ENCODE results near the gene ZNF420.
A peak's percentile ranks its signal among the peaks of the same experiment; 100 is the strongest.
"Not testable (repeated sequence)": the region's sequence is repeated elsewhere in the genome, so short reads cannot be mapped to it uniquely, and the experiment has no call there.

The ZNF420 gene

DNA sequence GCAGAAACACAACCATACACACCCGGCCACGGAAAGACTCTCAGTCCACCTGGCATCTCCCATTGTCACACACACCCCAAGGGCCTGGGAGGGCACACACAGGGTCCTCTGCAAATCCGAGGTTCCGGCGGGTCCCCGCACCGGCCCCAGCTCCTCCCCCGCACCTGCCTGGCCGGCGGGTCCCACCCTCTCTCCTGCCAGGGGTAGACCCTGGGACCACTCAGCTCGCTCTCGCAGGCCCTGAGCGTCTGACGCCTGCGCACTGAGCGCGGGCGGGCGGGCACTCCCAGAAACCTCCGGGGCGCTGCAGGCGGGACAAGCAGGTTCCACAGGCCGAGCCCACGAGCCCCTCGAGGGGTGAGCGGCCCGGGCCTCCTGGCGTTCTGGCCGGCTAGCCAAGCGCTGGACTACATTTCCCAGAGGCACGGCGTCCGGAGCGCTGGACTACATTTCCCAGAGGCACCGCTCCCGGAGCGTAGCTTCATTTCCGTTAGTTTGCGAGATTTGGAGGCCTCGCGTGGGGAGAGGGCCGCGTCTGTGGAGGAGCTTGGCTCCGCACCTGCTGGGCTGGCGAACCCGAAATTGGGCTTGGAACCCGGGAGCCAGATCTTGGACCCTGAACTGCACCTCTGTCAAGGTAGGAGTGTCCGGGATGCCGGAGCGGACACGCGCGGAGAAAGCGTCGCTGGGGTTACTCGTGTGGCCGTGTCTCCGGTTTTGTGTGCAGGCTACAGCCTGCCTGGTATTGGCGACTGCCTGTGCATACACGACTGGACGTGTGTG is at the start of gene ZNF420:
Gene ZNF420 (plus strand): TSS at position 500 of the 783 bp plus-strand sequence. CDS start 10,686 bp downstream, outside the sequence.
- peak; percentile 60 for FAIRE-seq

DNA sequence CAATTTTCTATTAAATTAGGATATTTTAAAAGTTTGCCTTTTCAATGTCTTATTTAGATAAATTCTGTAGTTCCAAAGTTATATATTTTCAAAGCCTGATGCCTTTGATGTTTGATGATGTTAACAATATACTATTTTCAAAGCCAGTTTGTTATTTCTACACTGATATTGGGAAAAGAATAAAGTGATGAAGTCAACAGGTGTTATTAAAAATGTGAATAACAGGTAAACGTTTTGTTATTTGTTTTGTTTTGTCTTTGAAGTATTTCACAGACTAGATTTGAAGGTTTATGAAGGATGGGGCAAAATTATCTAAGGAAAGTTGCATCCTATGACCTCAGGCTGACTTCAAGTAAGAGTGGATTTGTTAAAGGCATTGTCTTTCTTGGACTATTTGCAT is 33.1 kb upstream of the ZNF420 start:
- FAIRE-seq = no peak

DNA sequence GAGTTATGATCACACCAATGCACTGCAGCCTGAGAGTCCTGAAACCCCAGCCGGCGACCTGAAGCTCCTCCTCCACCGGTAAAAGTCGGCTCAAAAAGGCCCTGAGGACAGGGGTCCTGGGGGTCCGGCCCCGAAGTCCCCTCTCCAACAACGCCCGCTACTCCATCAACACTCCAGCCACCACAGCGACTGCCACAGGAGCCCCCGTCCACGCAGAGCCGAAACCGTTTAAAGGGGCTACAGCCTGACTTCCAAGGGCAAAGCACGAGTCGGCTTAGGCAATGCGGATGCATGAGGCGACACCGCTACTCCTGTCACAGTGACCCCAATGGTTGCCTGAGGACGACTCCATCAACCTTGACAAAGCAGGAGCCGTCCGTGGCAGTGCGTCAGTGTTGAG is 22.9 kb upstream of the ZNF420 start:
- no peak for FAIRE-seq

DNA sequence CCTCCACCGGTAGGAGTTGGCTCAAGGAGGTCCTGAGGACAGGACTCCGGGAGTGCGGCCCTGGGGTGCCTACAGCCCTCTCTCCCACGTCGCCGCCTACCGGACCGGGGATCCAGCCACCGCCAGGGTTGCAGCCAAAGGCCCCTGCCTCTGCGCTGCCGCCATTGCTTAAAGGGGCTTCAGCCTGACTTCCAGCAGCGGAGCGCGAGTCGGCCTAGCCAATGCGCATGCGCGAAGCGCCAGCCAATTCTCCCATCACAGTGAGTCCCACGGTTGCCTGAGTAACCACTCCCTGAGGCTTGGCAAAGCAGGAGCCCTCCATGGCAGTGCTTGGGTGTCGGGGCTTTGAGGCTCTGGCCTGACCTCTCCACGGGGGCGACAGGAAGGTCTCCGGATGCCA is 21.5 kb upstream of the ZNF420 start:
- FAIRE-seq = no peak

DNA sequence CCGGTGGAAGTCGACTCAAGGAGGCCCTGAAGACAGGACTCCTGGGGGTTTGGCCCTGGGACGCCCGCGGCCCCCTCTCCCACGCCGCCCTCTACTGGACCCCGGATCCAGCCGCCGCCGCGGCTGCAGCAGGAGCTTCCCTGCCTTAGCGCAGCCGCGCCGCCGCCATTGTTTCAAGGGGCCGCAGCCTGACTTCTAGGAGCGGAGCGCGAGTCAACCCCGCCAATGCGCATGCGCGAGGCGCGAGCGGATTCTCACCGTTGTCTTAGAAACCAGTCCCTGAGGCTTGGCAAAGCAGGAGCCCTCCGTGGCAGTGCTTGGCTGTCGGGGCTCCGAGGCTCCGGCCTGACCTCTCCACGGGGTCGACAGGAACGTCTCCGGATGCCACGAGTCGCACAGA is 19.1 kb upstream of the ZNF420 start:
- FAIRE-seq = no peak

DNA sequence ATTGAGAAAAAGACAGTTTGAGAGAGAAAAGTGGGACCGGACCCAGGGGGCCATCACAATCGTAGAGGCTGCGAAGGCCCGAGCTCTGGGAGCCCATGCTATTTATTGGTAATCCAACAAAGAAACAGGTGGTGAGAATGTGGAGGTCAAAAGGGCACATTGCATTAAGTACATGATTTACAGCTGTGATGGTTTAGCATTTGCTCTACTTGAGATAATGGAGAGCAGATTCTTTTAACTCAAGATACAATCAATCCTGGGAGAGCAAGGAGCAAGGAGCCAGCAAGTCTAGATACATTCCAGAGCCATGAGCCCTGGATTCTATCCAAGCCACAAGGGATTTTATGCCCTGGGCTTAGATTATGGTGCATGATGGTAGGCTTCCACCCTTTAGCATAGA is 13.3 kb upstream of the ZNF420 start:
- FAIRE-seq = not testable (repeated sequence)

DNA sequence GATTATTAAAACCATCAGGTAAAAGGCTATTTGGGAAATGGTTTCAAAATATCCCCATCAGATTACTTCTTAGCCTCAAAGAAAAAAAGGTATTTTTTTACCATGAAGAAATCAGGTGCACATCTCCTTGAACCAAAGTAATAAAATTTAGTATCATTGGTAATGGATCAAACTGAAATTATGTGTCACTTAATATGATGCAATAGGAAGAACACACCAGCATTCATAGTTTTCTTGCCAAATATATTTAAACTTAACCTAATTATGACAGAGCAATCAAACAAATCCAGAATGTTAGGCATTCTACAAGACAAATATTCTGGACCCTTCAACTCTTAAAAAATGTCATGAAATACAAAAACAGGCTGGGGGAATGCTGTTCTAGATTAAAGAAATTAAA is 4.1 kb upstream of the ZNF420 start:
- no peak for FAIRE-seq

DNA sequence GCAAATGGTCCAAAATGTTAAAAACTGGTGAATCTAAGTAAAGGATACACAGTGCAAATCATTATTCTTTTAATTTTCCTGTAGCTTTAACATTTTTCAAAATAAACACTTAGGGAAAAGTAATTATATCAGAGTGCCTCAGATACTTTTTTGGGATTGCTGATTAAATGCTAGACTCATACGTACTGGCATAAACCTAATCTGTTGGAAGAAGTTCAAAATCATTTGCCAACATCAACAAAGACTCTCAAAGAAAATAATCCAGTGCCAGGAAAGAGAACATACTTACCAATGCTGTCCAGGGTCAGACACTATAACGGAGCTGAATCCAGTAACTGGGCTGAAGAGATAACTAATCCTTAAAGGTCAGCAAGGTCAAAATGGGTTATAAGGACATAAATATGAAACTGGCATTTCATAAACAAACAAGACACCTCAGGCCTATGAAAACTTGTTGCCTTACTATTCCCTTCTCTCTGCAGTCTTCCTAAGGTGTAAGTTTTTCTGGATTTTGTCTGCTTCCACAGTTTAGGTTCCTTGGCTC is 3.3 kb upstream of the ZNF420 start:
- FAIRE-seq = no peak

DNA sequence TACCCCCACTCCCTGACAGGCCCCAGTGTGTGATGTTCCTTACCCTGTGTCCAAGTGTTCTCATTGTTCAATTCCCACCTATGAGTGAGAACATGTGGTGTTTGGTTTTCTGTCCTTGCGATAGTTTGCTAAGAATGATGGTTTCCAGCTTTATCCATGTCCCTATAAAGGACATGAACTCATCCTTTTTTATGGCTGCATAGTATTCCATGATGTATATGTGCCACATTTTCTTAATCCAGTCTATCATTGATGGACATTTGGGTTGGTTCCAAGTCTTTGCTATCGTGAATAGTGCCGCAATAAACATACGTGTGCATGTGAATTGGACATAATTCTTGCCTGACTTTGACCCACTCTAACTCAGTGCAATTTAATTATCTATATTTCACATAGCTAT is 1.7 kb upstream of the ZNF420 start:
- FAIRE-seq = not testable (repeated sequence)

DNA sequence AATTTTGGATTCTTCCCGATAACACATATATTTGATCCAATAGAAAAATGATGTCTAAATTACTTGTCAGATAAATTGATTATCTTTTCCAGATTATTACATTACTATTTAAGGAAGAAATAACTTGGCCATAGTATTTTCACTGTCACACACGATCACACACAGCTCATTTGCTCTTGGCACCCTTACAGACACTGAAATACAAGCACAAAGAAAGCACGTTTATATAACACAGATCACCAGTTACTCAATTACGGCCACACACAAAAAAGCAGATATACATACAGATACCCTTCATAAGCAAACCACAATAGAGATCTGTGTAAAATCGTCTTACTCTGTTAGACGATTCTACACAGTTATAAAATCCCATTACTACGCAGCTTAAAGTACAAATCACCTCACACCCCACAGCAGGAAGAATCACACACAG is 716 bp upstream of the ZNF420 start:
- no peak for FAIRE-seq

DNA sequence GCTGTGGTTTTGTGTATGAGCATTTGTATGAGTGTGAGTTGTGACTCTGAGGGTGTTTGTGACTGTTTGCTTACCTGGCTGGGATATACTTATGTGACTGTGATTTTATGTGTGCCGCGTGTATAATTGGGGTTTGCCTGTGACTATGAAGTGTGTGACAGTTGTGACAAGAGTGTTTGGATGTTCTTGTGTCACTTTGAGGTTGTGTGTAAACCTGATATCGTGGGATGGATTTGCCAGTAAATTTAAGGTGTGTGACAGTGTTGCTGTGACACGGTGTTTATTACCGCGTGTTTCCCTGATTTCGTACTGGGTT is 442 bp downstream of the ZNF420 start:
- no peak for FAIRE-seq

DNA sequence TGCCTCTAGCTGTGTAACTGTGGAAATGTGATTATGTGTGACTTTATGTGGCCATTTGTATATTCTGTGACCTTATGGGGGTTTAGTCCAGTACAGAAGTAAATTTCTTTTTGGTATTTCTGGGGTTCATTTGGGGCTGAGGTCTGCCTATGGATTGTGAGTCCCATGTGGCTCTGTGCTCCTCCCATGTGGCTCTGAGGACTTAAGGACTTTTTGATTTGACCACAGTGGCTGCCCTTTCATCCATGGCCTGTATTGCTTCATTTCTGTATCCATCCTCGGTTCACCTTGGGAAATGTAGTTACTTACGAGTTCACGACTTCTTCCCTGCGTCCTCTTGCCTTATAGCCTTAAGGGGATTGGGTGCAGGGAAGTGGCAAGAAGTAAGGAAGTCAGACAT is 1.0 kb downstream of the ZNF420 start:
- FAIRE-seq = no peak

DNA sequence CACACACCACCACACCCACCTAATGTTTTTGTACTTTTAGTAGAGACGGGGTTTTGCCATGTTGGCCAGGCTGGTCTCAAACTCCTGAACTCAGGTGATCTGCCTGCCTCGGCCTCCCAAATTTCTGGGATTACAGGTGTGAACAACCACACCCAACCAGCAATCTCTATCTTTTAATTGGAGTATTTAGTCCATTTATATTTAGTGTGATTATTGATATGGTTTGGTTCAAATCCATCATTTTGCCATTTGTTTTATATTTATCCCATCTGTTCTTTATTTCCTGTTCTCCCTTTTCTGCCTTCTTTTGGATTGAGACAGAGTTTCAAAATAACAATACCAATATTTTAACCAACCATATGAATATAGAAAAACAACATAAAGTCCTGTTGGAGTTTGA is 4.1 kb downstream of the ZNF420 start:
- FAIRE-seq = no peak

DNA sequence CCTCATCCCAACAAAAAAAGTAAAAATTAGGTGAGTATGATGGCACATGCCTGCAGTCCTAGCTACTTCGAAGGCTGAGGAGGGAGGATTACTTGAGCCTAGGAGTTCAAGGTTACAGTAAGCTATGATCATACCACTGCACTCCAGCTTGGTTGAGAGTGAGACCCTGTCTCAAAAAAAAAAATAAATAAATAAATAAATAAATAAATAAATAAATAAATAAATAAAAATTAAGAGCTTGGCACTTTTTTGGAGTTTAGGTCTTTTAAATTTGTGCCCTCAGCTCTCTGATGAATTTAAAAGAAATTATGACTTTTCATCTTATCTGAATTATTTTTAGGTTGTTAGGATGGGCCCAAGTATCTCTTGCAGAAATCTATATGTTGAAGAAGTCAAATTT is 8.9 kb downstream of the ZNF420 start:
- FAIRE-seq = no peak

DNA sequence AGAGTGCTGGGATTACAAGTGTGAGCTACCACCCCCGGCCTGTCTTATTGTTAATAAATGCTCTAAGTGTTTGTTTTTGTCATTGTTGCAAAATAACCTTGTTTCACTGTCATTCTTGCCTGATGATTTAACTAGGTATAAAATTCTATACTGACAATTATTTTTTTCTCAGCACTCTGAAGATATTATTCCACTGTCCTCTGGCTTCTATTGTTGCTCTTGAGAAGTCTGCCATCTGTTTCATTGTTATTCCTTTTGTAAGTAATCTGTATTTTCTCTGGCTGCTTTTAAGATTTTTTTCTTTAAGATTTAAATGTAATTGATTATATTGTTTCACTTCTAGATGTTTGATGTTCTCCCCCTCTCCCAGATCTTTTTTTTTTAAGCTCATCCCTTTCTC is 17.6 kb downstream of the ZNF420 start:
- FAIRE-seq = no peak

DNA sequence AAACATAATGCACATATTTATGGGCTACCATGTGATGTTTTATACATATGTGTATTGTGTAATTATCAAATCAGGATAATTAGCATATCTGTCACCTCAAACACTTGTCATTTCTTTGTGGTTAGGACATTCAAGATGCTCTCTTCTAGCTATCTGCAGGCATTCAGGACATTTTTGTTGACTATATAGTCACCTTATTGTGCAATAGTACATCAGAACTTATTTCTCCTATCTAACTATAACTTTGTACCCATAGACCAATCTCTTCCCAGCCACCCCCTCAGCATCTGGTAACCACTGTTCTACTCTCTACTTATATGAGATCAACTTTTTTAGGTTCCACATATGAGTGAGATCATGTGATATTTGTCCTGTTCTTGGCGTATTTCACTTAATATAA is 20.3 kb downstream of the ZNF420 start:
- no peak for FAIRE-seq

DNA sequence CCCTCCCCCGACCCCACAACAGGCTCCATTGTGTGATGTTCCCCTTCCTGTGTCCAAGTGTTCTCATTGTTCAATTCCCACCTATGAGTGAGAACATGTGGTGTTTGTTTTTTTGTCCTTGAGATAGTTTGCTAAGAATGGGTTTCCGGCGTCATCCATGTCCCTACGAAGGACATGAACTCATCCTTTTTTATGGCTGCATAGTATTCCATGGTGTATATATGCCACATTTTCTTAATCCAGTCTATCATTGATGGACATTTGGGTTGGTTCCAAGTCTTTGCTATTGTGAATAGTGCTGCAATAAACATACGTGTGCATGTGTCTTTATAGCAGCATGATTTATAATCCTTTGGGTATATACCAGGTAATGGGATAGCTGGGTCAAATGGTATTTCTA is 25.9 kb downstream of the ZNF420 start:
- FAIRE-seq = not testable (repeated sequence)

DNA sequence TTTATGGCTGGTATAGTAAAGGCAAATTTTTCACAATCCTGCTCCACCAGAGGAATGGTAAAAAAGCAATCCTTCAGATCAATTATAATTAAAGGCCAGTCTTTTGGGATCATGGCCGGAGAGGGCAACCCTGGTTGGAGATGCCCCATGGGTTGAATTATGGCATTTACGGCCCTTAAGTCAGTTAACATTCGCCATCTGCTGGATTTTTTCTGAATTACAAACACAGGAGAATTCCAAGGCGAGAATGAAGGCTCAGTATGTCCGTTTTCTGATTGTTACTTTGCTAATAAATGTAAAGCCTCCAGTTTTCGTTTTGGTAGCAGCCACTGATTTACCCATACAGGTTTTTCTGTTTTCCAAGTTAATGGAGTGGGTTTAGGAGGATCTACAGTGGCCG is 33.5 kb downstream of the ZNF420 start:
- FAIRE-seq = not testable (repeated sequence)

DNA sequence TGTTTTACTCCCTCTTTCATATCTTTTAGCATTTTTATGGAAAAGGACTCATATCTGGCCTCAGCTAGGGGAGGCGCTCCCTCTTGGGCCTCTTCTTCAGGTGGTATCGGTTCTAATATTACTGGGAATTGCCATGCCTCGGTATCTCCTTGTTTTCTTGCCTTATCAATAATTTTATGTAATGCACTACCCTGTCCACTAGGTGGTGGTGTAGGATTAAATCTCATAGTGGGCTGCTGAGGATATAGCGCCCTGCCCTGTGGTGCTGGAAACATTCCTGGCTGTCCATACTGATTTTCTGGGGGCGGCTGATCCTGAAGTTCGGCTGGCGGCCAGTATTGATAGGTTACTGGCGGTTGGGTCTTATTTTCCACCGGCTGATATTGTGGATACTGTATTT is 35.8 kb downstream of the ZNF420 start:
- FAIRE-seq = no peak

DNA sequence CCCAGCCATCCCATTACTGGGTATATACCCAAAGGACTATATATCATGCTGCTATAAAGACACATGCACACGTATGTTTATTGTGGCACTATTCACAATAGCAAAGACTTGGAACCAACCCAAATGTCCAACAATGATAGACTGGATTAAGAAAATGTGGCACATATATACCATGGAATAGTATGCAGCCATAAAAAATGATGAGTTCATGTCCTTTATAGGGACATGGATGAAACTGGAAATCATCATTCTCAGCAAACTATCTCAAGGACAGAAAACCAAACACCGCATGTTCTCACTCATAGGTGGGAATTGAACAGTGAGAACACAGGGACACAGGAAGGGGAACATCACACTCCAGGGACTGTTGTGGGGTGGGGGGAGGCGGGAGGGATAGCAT is 43.9 kb downstream of the ZNF420 start:
- not testable (repeated sequence) for FAIRE-seq

DNA sequence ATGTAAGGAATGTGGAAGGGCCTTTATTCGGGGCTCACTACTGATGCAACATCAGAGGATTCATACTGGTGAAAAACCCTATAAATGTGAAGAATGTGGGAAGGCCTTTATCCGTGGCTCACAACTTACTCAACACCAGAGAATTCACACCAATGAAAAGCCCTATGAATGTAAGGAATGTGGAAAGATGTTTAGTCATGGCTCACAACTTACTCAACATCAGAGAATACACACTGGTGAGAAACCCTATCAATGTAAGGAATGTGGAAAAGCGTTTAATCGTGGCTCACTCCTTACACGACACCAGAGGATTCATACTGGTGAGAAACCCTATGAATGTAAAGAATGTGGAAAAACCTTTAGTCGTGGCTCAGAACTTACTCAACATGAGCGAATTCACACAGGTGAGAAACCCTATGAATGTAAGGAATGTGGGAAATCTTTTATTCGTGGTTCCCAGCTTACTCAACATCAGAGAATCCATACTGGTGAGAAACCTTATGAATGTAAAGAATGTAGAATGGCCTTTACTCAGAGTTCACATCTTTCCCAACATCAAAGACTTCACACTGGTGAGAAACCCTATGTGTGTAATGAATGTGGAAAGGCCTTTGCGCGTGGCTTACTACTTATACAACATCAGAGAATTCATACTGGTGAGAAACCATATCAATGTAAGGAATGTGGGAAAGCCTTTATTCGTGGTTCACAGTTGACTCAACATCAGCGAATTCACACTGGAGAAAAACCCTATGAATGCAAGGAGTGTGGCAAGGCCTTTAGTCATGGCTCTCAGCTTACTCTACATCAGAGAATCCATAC is 50.0 kb downstream of the ZNF420 start:
- FAIRE-seq = no peak

DNA sequence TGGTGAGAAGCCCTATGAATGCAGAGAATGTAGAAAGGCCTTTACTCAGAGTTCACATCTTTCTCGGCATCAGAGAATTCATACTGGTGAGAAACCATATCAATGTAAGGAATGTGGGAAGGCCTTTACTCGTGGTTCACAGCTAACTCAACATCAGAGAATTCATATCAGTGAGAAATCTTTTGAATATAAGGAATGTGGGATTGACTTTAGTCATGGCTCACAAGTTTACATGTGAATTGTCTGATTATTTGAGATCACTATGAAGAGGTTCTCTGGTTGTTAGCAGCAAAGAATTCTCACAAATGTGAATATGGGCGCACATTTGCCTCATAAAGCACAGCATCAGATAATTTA is 50.6 kb downstream of the ZNF420 start:
- FAIRE-seq = no peak

DNA sequence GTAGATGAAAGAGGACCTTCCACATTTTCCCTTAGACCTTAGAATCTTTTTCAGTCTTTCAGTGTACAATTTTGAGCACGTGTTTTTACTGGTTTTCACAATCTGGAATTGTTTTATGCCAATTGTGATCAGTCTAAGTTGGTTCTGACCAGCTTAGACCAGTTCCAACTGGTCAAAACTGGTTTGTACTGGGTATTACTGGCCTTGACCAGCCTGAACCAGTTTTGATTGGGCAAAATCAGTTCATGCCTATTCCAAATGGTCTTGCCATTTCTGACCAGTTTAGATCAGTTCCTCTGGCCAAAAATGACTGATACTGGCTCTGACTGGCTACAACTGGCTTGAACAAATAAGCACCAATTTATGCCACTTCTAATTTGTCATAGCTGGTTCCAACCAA is 57.9 kb downstream of the ZNF420 start:
- no peak for FAIRE-seq

DNA sequence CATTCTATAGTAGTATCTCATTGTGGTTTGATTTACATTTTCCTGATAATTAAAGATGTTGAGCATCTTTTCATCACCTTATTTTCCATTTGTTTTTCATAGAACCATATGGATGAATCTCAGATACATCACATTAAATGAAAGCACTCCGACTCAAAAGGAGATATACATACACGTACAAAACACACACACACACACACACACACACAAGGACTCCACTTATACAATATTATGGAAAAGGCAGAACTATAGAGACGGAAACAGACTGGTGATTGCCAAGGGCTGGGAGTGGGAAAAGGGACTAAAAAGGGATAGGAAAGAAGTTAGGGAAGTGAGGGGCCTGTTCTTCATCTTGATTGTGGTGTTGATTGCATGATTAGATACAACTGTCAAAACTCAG is 70.0 kb downstream of the ZNF420 start:
- FAIRE-seq = no peak
